GM19328 (cell line): Measurements from ENCODE around the gene TAB2.

ENCODE experiments used
- ATAC-seq: cut with Tn5 transposase; IDR thresholded peaks from one replicate; pipeline ENCODE4 v1.9.1; 2021; ENCODE audit warnings: mild to moderate bottlenecking, moderate library complexity; ENCODE audit not compliant: unreplicated experiment

TAB2 gene, protein sequence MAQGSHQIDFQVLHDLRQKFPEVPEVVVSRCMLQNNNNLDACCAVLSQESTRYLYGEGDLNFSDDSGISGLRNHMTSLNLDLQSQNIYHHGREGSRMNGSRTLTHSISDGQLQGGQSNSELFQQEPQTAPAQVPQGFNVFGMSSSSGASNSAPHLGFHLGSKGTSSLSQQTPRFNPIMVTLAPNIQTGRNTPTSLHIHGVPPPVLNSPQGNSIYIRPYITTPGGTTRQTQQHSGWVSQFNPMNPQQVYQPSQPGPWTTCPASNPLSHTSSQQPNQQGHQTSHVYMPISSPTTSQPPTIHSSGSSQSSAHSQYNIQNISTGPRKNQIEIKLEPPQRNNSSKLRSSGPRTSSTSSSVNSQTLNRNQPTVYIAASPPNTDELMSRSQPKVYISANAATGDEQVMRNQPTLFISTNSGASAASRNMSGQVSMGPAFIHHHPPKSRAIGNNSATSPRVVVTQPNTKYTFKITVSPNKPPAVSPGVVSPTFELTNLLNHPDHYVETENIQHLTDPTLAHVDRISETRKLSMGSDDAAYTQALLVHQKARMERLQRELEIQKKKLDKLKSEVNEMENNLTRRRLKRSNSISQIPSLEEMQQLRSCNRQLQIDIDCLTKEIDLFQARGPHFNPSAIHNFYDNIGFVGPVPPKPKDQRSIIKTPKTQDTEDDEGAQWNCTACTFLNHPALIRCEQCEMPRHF

DNA sequence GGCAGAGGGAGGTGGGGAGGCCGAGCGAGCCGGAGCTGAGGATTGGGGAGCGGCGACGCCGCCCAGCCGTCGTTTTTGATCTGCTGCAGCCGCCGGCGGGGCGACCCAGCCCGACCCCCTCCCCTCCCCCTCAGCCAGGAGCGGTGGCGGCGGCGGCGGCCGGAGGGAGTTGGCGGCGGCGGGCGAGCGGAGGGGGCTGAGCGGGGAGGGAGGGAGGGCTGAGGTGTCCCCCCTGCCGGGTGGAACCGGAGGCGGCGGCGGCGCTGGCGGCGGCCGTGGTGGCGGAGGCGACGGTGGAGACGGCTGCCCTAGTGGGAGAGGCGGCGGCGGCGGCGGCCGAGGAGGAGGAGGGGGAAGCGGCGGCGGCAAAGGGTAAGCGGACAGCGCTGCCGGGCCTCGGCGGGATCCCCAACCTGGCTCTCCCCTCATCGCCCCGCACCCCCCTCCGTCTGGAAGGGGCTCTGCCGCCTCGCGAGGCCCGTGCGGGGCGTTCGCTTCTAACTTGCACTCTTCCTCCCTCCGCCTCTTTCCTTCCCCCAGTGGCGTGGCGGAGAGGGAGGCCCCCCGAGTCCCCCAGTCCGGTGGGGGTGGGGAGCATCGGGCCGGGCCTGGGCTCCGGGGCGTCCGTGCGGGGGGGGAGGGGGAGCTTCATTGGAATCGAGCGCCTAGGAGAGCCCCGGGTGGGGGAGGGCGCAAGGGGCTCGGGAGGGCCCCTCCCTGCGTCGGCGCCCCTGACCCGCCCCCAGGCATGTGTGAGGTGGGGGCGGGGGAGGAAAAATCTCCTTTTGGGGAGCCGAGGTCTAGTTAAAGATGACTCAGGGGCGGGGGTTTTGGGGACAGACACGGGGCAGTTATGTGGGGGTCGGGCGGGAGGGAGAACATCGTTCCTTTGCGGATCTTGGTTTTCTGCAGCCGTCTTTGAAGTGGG lies at the start of gene TAB2:
TAB2 (plus strand) TSS at position 69 of the 928 bp plus-strand sequence. CDS start 52,286 bp downstream, outside the sequence.
- peak; percentile 16 for ATAC-seq

DNA sequence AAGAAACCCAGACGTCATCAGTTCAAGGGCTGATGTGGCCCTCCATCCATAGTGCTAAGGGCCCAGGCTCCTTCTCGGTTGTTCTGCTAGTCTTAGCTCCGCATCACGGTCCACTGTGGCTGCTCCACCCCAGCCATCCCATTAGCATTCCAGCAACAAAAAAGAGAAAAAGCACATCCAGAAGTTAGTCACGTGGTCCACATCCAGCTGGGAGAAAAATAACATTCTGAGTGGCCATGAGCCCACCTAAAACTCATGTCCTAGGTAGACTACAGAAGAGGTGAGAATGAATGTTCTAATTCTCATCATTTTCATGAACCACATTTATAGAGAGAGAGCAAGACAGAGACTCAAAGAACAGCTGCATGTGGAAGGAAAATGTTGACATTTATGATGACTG lies 49.4 kb upstream of the TAB2 start:
- ATAC-seq: no peak

DNA sequence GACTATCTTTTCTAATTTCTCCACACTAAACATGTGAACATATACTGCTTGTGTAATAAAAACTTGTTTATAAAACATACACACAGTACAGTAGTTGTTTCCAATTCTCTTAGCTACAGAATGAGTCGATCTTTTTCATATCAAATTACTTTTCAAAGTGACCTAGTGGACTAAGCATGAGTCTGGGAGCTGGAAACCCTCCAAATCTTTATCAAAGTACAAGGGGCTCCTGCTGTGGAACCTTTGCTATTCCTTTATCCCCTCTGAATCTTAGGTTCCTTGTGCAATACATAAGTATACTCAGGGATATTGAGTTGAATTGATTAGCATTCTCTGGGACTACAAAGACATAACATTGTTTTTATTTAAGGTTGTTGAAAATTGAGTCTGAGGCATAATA lies 48.7 kb upstream of the TAB2 start:
- ATAC-seq: no peak

DNA sequence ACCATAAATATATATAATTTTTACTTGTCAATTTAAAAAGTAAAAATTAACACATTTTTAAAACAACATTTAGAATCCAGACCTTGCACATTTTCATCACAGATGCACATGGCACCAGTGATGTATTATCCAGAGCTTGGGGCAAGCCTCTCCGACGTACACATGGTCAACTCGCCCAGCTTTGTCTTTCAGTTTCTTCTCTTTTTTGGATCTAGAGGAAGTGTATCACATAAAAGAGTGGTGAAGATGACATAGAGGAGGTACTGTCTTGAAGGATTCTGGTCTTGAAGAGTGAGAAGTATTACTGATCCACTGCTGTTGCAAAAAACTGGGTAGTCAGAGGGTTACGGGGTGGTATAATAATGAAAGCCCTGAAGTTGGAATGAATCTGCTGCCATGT lies 46.9 kb upstream of the TAB2 start:
- no peak for ATAC-seq

DNA sequence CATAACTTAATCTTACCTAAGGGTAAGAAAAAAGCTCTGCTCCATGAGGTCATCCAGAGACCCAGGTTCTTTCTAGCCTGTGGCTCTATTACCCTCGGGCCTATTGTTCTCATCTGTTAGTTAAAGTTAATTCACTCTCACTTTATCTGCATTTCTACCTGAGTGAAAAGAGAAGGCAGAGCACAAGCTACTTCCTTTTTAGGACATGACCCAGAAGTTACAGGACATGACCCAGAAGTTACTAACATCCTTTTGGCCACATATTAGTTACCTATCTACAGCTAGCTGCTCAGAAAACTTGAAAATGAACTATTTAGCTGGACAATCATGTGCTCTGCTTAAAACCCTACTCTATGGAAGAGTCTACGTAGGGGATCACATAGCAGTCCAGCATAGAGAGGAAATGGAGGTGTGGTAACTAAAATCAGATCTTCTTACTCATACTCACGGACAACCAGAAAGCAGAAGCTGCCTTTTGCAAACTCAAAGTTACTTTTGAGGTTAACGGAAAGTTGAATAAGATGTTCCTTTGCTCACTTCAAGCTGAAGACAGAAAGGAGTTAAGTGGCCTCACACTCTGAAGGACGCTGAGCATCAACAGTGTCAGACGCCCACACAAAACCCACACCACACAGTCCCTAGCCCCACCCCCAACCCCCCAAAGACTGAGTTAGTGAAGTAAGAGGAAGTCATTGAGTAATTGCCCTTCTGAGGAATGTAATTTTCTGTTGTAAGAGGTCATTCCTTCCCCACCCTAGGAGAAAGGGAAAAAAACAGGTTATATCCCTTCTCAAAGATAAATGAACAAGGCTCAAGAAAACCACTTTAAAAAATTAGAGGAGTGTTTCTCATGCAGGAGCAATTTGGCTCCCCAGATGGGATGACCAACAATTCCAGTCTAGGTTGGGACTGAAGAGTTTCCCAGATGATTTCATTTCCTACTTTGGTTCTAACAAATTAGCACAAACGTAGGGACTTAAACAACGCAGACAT lies 45.9 kb upstream of the TAB2 start:
- ATAC-seq: peak; percentile 67

DNA sequence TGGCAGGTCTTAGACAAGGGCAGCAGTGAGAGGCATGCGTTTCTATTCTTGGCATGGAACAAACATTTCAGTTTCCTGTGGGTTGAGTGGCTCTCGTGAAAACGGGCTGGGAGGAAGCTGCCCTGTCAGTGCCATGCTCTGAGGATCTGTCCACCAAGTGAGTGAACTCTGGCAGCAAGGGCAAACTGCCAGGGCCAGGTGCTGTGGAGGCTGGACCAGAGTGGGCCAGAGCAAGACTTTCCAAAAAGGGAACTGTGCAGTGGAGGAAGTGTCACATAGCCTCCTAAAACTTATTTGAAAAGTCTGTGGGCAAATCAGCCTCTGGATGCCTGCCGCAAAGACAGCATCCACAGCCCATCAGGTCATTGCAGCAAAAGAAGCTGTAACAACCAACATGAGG lies 44.2 kb upstream of the TAB2 start:
- ATAC-seq: no peak

DNA sequence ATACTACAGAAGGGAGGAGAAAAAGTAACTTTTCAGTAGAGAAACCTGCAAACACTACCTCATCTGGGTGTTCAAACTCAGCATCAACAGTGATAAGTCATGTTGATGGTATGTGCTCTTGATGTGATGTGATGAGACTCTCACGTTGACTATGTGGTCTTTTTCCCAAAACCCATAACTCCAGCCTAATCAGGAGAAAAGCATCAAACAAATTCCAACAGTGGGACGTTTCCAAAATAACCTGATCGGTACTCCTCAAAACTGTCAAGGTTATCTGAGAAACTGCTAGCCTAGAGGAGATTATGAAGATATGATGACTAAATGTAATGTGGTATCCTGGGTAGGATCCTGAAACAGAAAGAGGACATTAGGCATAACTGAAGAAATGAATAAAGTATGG lies 41.9 kb upstream of the TAB2 start:
- ATAC-seq: no peak

DNA sequence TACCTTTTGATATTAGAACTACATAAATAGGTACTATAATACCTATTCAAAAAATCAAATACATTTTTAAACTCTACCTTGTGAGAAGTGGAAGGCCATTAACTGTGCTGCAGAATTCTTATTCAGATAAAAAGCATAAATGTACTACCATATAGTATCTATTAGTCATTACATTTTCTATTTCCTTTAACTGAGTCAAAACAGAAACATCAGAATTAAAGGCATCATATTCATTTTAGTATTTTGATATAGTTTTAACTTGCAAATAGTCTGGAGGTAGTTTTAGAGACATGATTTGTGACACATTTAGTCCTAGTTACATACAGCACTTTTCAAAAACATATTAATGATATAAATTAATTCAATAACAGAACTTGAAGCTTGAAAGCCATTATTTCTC lies 39.9 kb upstream of the TAB2 start:
- no peak for ATAC-seq

DNA sequence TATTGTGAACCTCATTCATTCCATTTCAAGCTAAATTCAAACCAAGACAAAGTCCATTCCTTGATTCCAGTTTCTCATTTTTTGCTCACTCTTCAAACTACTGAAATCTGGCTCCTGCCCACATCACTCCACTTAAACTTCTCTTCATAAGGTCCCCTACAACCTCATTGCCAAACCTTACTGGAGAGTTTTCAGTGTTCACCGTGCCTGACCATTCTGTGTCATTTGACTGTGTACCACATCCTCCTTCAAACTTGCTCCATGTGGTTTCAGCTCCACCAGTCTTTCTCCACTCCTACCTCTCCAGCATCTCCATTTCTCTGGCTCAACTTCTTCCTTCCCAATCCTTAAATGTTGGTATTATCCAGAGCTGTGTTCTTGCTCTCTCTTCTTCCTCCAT lies 38.5 kb upstream of the TAB2 start:
- ATAC-seq: no peak

DNA sequence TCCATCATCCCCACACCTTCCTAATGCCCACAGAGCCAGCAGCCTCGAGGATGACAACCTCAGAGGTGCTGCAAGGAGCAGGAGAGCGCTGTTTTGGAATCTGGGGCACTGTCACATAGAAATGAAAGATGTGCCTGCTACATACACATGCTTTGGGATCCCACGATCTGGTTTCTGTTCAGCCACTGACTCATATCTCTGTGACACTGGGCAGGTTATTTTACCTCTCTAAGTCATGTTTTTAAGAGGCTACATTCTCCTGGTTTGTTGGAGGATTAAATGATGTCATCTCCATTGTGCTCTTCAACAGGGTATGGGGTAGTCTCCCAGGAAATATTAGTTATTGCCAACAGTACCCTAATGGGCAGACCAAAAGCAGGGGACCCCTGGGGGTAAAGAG lies 32.6 kb upstream of the TAB2 start:
- ATAC-seq: no peak

DNA sequence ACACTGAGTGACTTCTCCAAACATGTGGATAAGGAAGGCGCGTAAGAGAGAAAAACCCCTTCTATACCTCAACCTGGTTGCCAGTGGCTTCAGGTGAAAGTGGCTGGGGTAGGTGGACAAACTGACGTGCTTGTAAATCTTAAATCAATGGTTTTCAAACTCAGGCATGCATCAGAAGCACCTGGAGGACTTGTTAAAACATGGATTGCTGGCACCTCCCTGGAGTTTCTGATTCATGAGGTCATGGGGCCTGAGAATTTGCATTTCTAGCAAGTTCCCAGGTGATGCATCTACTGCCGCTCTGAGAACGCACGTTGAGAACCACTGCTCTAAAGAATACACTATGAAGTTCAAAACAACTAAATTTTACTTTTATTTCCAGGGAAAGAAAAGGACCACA lies 31.9 kb upstream of the TAB2 start:
- no peak for ATAC-seq

DNA sequence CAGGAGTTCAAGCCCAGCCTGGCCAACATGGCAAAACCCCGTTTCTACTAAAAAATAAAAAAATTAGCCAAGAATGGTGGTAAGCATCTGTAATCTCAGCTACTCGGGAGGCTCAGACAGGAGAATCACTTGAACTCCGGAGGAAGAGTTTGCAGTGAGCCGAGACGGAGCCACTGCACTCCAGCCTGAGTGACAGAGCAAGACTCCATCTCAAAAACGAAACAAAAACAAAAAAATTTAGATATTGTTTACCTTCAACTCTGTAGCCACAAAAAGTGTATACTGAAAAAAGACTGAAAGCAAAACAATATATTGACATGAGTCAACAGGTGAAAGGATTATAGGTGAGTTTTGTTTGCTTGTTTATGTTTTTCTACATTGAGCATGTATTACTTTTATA lies 30.6 kb upstream of the TAB2 start:
- ATAC-seq: no peak

DNA sequence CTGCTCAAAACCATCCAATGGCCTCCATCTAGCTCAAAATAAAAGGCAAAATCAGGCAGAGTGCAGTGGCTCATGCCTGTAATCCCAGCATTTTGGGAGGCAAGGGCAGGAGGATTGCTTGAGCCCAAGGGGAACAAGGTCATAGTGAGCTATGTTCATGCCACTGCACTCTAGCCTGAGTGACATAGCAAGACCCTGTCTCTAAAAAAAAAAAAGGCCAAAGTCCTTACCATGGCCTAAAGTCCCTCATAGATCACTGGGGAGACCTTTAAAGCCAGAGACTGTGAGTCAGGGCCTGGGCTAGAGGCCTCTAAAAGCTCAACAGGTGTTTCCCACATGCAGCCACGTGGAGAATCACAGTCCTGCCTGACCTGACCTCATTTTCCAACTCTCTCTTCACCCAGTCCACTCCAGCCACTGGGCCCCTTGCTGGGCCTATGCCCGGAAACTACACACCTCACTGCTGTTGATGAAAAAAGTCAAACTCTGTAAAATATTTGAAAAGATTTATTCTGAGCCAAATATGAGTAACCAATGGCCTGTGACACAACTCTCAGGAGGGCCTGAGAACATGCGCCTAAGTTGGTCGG lies 28.2 kb upstream of the TAB2 start:
- no peak for ATAC-seq

DNA sequence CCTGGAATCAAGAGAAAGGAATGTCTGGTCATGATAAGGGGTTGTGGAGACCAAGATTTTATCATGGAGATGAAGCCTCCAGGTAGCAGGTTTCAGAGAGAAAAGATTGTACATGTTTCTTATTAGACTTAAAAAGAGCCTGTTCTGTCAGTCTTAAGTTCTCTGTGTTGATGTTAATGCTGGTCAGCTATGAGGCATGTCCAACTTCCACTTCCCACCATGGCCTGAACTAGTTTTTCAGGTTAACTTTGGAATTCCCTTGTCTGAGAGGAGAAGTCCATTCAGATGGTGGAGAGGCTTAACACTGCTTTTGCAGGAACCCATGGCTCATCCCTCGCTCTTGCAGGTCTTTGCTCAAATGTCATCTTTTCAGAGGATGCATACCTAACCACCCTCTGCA lies 27.5 kb upstream of the TAB2 start:
- no peak for ATAC-seq

DNA sequence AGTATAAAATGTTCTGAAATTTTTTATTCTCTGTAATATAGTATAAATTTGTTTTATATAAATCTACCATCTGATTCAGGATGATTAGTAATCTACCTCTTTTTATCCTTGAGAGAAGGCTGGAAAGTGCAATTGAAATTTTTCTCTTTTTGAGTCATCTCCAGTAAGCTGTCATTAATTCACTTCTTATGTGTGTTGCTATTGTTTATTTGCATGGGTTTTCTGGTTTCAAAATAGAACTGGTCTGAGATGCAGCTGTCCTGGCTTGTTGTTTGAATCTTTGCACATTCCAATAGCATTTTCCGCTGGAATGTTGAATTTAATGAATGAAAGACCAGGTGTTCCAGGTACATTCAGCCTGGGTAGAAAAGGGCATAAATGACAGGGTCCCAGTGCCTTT lies 24.3 kb upstream of the TAB2 start:
- ATAC-seq: no peak

DNA sequence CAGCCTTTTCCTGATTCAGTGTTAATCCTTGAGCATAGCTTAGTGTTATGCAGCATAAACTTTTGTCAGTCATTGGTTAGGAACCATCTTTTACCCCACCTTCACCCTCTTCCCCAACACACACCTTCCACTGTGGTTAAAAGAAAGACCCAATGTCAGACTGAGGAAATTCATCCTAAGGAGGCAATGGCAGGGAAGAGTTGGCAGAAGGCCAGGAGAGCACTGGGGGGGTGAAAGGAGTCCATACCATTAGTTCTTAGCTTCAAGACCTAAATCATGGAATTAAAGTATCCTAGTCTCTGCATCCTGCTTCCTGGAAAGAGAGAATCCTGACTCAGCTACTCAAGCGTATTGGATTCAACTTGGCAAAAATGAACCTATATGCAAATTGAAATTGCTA lies 16.9 kb upstream of the TAB2 start:
- ATAC-seq: no peak

DNA sequence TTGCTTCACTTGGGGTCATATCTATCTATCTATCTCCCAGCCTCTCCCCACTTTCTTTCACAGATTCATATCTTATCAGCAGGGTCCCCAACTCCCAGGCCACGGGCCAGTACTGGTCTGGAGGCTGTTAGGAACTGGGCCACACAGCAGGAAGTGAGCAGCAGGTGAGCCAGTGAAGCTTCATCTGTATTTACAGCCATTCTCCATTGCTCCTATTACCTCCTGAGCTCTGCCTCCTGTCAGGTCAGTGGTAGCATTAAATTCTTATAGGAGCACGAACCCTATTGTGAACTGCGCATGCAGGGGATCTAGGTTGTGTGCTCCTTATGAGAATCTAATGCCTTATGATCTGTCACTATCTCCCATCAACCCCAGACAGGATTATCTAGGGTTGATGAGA lies 14.8 kb upstream of the TAB2 start:
- no peak for ATAC-seq

DNA sequence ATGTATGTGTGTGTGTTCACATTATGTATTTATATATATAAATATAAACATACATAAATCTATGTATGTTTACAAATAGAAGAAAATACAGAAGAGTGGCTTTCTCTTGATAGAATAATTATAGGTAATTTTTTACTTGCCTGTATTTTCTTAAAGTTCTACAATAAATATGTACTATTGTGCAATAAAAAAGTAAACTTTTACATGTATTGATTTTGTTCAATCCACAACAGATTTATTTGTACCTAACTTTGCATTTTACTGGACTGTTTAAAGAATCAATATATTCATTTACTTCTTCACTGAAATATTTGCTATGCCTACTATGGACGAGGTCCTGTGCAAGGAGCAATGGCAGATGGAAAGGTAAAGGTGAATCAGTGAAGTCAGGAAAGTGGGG lies 14.0 kb upstream of the TAB2 start:
- no peak for ATAC-seq

DNA sequence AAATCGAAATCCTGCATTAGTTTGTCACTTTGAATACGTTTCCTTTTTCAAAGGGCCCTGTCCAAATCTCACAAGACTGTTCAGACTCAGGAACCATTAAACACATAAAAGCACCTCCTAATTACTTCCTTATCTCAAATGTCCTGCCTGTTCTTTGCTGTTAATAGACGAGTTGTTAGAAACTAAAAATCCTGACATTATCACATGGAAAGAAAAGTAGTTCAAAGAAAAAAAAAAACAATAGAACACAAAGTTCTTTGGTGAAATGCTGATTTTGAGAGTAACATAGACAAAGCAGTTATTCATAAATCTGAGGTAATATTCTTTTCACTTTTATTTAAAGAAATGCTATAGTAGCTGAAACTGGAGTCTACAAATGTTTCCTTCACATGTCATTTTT lies 12.1 kb upstream of the TAB2 start:
- ATAC-seq: no peak

DNA sequence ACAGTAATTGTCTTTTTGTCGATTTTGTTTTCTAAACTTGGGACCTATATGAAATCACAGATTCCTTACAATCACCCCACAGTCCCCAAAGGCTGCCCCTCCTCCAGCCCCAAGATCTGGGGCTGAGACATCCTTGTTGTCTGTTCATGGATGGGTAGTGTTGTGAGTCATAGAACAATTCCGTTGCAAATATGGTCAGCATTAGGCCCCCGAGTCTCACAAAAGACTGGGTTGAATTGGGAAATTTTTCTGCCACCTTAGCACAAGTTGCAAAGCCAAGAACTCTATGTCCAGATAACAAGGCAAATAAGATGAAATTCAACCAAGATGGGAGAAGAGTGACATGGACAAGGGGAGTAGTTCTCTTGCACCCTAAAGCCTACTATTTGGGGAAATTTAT lies 10.5 kb upstream of the TAB2 start:
- ATAC-seq: no peak
